Hematopoietic multipotent progenitor cell treated with erythropoietin and hydrocortisone succinate and interleukin-3 and kit ligand, for 15 days (in vitro differentiated cells): Measurements from ENCODE around the gene FIBIN.
"Not testable (repeated sequence)": the region's sequence is repeated elsewhere in the genome, so short reads cannot be mapped to it uniquely, and the experiment has no call there.

Experiments
- DNase-seq: peaks from one replicate; pipeline ENCODE4 v3.0.0-alpha.2; 2015; ENCODE audit warnings: low spot score

The FIBIN gene

GRCh38 chr11:26993965-26994457, at the start of gene FIBIN:
Gene FIBIN, plus strand, starts transcription at chr11:26994112. Its CDS starts 415 bp downstream, at chr11:26994527.
- no peak for DNase-seq

DNA sequence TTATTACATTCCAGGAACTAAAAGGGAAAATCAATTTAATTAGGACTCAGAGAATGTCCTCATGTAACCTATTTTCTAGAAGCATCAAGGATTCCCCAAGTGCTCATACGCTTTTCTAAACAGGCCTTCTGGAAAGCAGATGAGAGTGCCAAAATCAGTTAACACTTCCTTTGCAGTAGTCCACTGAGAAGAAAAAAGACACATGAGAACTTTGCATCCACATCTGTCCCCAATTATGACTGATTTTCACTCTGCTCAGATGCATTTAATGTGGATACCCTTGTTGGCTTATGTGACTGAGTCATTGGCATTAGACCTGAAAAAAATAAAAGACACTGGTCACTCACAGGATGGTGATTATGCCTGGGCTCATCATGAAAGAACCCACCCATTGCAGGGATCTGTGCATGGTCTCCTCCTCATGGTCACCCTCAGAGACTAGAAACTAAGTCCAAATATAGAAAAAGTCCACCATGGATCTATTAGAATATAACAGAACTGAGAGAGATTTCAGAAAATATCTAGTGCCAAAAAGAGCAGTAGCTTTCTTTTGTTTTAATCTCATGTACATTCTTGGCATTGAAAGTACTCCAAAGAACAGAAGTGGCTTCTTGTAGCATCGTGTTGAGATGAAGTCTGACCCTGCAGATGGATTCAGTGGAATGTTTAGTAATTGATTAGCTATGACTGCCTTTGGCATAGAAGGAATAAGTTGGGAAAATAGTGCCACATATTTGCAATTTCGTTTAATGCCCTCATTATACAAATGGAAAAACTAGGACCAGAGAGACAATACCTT, 48.8 kb upstream of the FIBIN start:
- DNase-seq = no peak

- no peak for DNase-seq
Observed at GRCh38 chr11:26946257-26946716, 47.6 kb upstream of the FIBIN start.

DNA sequence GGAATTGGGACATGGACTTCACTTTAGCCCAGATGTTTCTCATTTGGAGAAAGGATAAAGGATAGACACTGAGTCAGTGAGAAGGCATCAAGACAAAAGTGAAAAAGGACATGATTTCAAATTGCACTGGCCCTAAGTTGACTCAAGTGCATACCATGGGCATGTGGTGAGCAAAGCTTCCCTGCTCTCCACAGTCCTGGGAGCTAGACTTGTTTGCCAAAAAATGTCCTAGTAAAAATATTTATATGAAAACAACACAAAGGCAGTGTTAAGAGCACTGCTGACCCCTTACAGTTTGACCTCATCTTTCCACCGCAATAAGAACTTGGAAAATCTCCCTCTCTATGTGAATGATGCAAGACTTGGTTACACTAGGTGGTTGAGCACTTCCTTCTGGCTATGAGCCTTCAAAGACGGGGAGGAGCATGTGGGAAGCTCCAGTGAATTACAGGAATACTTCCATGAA, 46.5 kb upstream of the FIBIN start:
- no peak for DNase-seq

DNA sequence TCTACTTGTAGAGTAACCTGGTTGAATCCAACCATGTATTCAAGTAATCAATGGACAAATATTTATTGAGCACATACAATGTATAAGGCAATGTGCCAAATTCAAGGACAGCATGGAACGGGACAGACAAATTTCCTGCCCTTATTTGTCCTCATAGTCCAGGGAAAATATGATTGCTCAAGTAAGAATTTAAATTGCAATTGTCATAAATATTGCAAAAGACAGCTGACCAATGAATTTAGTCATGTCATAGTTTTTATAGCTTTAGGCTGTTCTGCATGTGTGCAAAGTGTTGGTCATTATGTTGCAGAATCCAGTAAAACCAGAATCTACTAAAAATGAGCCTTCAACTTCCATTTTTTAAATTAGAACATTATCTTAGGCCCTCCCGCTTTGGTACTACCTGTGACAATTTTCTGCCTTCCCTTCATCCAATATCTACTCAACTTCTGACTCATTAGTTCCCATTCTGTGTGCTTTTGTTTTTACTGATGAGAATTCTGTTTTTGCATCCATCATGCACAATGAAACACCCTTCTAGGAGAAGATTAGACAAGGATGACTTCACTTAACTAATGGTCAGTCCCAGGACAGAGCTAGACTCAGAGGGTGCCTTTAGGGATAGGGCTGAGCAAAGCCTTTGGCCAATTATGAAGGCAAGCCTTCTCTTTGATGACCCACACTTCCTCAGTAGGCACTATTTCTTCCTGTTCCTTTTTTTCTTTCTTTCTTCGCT, 45.8 kb upstream of the FIBIN start:
- no peak for DNase-seq

GRCh38 chr11:26948881-26949280, 45.0 kb upstream of the FIBIN start:
- no peak for DNase-seq

GRCh38 chr11:26949846-26950245, 44.1 kb upstream of the FIBIN start:
- DNase-seq = no peak

GRCh38 chr11:26950260-26950719, 43.6 kb upstream of the FIBIN start:
- DNase-seq = no peak

- no peak for DNase-seq
Observed at GRCh38 chr11:26951809-26952515, 42.0 kb upstream of the FIBIN start.

GRCh38 chr11:26953770-26954392, 40.0 kb upstream of the FIBIN start:
- no peak for DNase-seq

GRCh38 chr11:26958005-26958701, 35.8 kb upstream of the FIBIN start:
- no peak for DNase-seq

GRCh38 chr11:26958702-26959049, 35.2 kb upstream of the FIBIN start:
- DNase-seq = no peak

DNA sequence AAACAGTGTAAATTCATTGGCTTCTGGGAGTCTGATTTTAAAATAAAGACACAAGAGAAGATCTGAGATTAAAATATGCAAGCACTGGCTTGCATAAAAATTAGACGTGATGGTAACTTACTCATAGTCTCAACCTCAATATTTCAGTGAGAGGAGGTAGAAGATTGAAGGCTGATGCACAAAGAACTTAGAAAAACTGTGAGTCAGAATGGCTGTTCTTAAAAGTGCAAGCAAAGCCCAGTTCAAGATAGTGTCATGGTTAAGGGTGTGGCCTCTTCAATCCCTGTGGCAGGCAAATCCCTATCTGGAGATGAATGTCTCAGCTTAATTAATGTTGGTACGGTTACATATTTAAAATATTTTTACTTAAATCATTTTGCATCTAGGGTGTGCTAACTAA, 33.6 kb upstream of the FIBIN start:
- DNase-seq = no peak

GRCh38 chr11:26963764-26964163, 30.1 kb upstream of the FIBIN start:
- no peak for DNase-seq

DNA sequence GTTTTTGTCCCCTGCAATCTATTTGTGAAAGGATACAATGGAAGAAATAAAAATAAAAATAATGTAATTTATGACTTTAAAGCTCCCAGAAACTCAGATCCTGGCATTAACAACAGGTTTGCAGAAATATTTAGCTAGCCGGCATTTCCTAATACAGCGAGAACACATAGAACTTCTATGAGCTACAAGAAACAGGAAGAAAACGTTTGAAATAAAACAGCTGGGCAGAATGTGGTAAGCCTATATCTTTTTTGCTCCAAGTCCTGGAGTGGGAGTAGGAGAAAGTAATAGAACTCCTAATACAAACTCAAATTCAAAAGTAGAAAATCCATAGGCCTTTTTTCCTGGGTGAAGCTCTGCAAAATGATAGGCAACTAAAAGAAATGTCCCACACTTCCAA, 29.6 kb upstream of the FIBIN start:
- DNase-seq = no peak

- DNase-seq = not testable (repeated sequence)
Observed at GRCh38 chr11:26964847-26965485, 28.9 kb upstream of the FIBIN start.

DNA sequence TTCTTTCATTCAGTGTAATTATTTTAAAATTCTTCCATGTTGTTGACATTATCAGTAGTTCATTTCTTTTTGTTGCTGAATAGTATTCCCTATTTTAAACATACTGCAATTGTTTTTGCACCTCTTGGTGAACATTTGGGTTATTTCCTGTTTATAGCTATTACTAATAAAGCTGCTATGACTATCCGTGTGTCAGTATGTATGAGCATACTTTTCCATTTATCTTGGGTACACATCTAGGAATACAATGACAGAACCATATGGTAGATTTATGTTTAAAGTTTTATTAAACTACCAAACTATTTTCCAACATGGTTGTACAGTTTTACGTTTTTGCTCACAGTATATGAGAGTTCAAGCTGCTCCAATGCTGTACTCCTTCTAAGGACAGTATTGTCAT, 22.0 kb upstream of the FIBIN start:
- DNase-seq = no peak

- no peak for DNase-seq
Observed at GRCh38 chr11:26974069-26974783, 19.7 kb upstream of the FIBIN start.

- DNase-seq = no peak
Observed at GRCh38 chr11:26974996-26975395, 18.9 kb upstream of the FIBIN start.

GRCh38 chr11:26976389-26976788, 17.5 kb upstream of the FIBIN start:
- DNase-seq = no peak
